HS-27A (cell line): ENCODE results near the gene ACTN4.
"Not testable (repeated sequence)": the region's sequence is repeated elsewhere in the genome, so short reads cannot be mapped to it uniquely, and the experiment has no call there.

ENCODE experiments used
- DNase-seq: peaks from one replicate; pipeline ENCODE4 v3.0.0-alpha.2; 2012; ENCODE audit warnings: low read depth, missing footprints

The ACTN4 gene

GRCh38 chr19:38647368-38647965 lies at the start of gene ACTN4:
Gene ACTN4, plus strand, starts transcription at chr19:38647649. Its CDS starts 97 bp downstream, at chr19:38647746.
- DNase-seq, result peak; percentile 95

GRCh38 chr19:38599722-38600121 lies 47.7 kb upstream of the ACTN4 start:
- DNase-seq, result no peak

- not testable (repeated sequence) for DNase-seq
Observed at GRCh38 chr19:38602856-38603255, 44.6 kb upstream of the ACTN4 start.

GRCh38 chr19:38606131-38606530 lies 41.3 kb upstream of the ACTN4 start:
- no peak for DNase-seq

- no peak for DNase-seq
Observed at GRCh38 chr19:38614289-38614688, 33.2 kb upstream of the ACTN4 start.

GRCh38 chr19:38615007-38615581 lies 32.4 kb upstream of the ACTN4 start:
- DNase-seq, result no peak

- no peak for DNase-seq
Observed at GRCh38 chr19:38616265-38616664, 31.2 kb upstream of the ACTN4 start.

GRCh38 chr19:38617283-38617763 lies 30.1 kb upstream of the ACTN4 start:
- DNase-seq, result no peak

GRCh38 chr19:38617764-38618589 lies 29.5 kb upstream of the ACTN4 start, which contains the start of gene MAP4K1:
Gene MAP4K1, minus strand, starts transcription at chr19:38617953. Its CDS starts 58 bp downstream, at chr19:38617895.
- no peak for DNase-seq

GRCh38 chr19:38618590-38619360 lies 28.7 kb upstream of the ACTN4 start, which contains the start of gene EIF3K:
Gene EIF3K, plus strand, starts transcription at chr19:38619188. Its CDS starts 81 bp downstream, at chr19:38619269.
- DNase-seq, result peak; percentile 100

GRCh38 chr19:38619361-38620174 lies 27.9 kb upstream of the ACTN4 start:
- no peak for DNase-seq

- no peak for DNase-seq
Observed at GRCh38 chr19:38624822-38625221, 22.6 kb upstream of the ACTN4 start.

- DNase-seq, result no peak
Observed at GRCh38 chr19:38626401-38626800, 21.0 kb upstream of the ACTN4 start.

- DNase-seq, result no peak
Observed at GRCh38 chr19:38629568-38629967, 17.9 kb upstream of the ACTN4 start.

GRCh38 chr19:38631301-38631700 lies 16.1 kb upstream of the ACTN4 start:
- not testable (repeated sequence) for DNase-seq

- not testable (repeated sequence) for DNase-seq
Observed at GRCh38 chr19:38631811-38632475, 15.5 kb upstream of the ACTN4 start.

GRCh38 chr19:38632476-38633213 lies 14.8 kb upstream of the ACTN4 start:
- DNase-seq, result no peak

GRCh38 chr19:38634757-38635482 lies 12.5 kb upstream of the ACTN4 start:
- DNase-seq, result no peak
